Left lung (tissue), 10 donors: ENCODE results near the gene PIK3R5. TPM values are rescaled to one million over a fixed set of nuclear protein-coding genes. Genes with fewer than 3 reads are reported as not detected.

Experiments
- ATAC-seq: fragments of 200-7000 bp; cut with Tn5 transposase; one replicate; pipeline ENCODE4 v1.9.1; 2020; ENCODE audit warnings: moderate library complexity
- DNase-seq, 4 donors: peaks; one replicate each; pipeline ENCODE4 v3.0.0-alpha.2; 2013 to 2020
- H3K27ac ChIP-seq, 2 donors: fragments of 200-600 bp; sonication (generic) in 1 of 2; one replicate each; pipeline versions ENCODE4 v1.5.0 to v1.8.0; 2020 to 2021
- H3K27me3 ChIP-seq, 2 donors: fragments of 200-600 bp; sonication (generic) in 1 of 2; one replicate each; pipeline versions ENCODE4 v1.5.0 to v1.8.0; 2020 to 2021
- H3K36me3 ChIP-seq, 2 donors: fragments of 200-600 bp; sonication (generic) in 1 of 2; one replicate each; pipeline versions ENCODE4 v1.5.0 to v1.8.0; 2020 to 2021
- H3K4me1 ChIP-seq, 2 donors: fragments of 200-600 bp; one replicate each; pipeline ENCODE4 v1.8.0; 2021
- H3K4me3 ChIP-seq, 2 donors: fragments of 200-600 bp; sonication (generic) in 1 of 2; one replicate each; pipeline versions ENCODE4 v1.5.0 to v1.8.0; 2020 to 2021; ENCODE audit warnings: mild to moderate bottlenecking in 1 of 2
- H3K9me3 ChIP-seq, 2 donors: fragments of 200-600 bp; sonication (generic) in 1 of 2; one replicate each; pipeline versions ENCODE4 v1.5.0 to v1.8.0; 2020 to 2021
- CTCF ChIP-seq, 2 donors: fragments of 200-600 bp; sonication (generic) in 1 of 2; IDR thresholded peaks; one replicate each; pipeline versions ENCODE4 v1.5.0 to v1.8.0; 2021; ENCODE audit warnings: antibody characterized with exemption in 2 of 2
- intact Hi-C, 2 donors: fragments of 100-400 bp; cut with DNase I; formaldehyde crosslinking; loops; one replicate each; pipeline versions ENCODE4 v1.11.2 to v1.14.2; 2022
- polyA plus RNA-seq, 6 donors: library from polyadenylated mRNA; unstranded; fragments of 120-200 nt; gene quantifications; one replicate each; pipeline ENCODE4 v1.2.1, GENCODE V29; 2013; ENCODE audit not compliant: insufficient read length in 6 of 6
- total RNA-seq, 2 donors: library from RNA; stranded (reverse); fragmentation: NEBNext Ultra II Directional; extraction: Animal tissue kit (Norgen Biotek cat#: 25700); gene quantifications; one replicate each; pipeline ENCODE4 v1.2.1, GENCODE V29; 2021
- donor health status: DM: no; HTN: yes; CAD: no.
- donor health status: DM: no; HTN: no; CAD: no.

Gene PIK3R5
- total and polyA plus RNA-seq, 8 donors: 1.1 to 84.8 (median 2.0) TPM

- peaks cover 0 to 17% of the 10 kb centered on the region in 2 donors for H3K9me3 ChIP-seq
- no peaks in the 10 kb centered on the region for H3K36me3 ChIP-seq
- H3K4me1 ChIP-seq: peaks cover 0 to 58% of the 10 kb centered on the region in 2 donors
- no peak for TF ChIP-seq CTCF (IDR thresholded peaks at IDR 0.05)
- DNase-seq (no peak), ATAC-seq (peak; percentile 68)
- H3K27me3 ChIP-seq: peaks cover 0 to 10% of the 10 kb centered on the region in 2 donors
- no peak overlapping the region for H3K4me3 ChIP-seq
- intact Hi-C loops: no loop called here
- peak overlapping the region; percentile 75 to 94 for H3K27ac ChIP-seq
These were observed 42.6 kb downstream of the PIK3R5 start for GRCh38 chr17:8922928-8923327.

- DNase-seq: no peak
- Histone ChIP-seq H3K9me3 (peaks cover 0 to 13% of the 10 kb centered on the region in 2 donors), H3K27ac (peak overlapping the region; percentile 75 to 94), H3K4me1 (peaks cover 0 to 56% of the 10 kb centered on the region in 2 donors), H3K27me3 (peaks cover 0 to 10% of the 10 kb centered on the region in 2 donors), H3K36me3 (no peaks in the 10 kb centered on the region), H3K4me3 (no peak overlapping the region)
- intact Hi-C loops: no loop called here
- peak; percentile 78 for ATAC-seq
- no peak for TF ChIP-seq CTCF (IDR thresholded peaks at IDR 0.05)
These were observed 43.1 kb downstream of the PIK3R5 start for GRCh38 chr17:8922451-8922850.

GRCh38 chr17:8921147-8921546, 44.4 kb downstream of the PIK3R5 start:
- DNase-seq: no peak
- Histone ChIP-seq H3K36me3 (no peaks in the 10 kb centered on the region), H3K9me3 (peaks cover 0 to 7% of the 10 kb centered on the region in 2 donors), H3K4me1 (peaks cover 0 to 57% of the 10 kb centered on the region in 2 donors), H3K4me3 (no peak overlapping the region), H3K27ac (no peak overlapping the region), H3K27me3 (peaks cover 0 to 10% of the 10 kb centered on the region in 2 donors)
- no peak for ATAC-seq
- intact Hi-C loops: no loop called here
- TF ChIP-seq CTCF (IDR thresholded peaks at IDR 0.05): no peak

- DNase-seq: no peak
- ATAC-seq: no peak
- Histone ChIP-seq H3K27ac (peak overlapping the region in 1 of 2 donors; percentile 51), H3K4me3 (no peak overlapping the region), H3K27me3 (peaks cover 0 to 20% of the 10 kb centered on the region in 2 donors), H3K36me3 (no peaks in the 10 kb centered on the region), H3K9me3 (peaks cover 0 to 7% of the 10 kb centered on the region in 2 donors), H3K4me1 (peaks cover 0 to 68% of the 10 kb centered on the region in 2 donors)
- intact Hi-C loops: no loop called here
- no peak for TF ChIP-seq CTCF (IDR thresholded peaks at IDR 0.05)
These were observed 46.6 kb downstream of the PIK3R5 start for GRCh38 chr17:8918807-8919465.

- ATAC-seq: peak; percentile 66
These were observed 49.0 kb downstream of the PIK3R5 start for GRCh38 chr17:8916466-8916865.

More at GRCh38 chr17:8916466-8916865, 49.0 kb downstream of the PIK3R5 start:
- intact Hi-C loops: no loop called here
- Histone ChIP-seq H3K4me1 (peaks cover 0 to 70% of the 10 kb centered on the region in 2 donors), H3K27me3 (peaks cover 0 to 32% of the 10 kb centered on the region in 2 donors), H3K27ac (peak overlapping the region; percentile 72 to 89), H3K4me3 (peak overlapping the region in 1 of 2 donors; percentile 19), H3K36me3 (peaks cover 0 to 15% of the 10 kb centered on the region in 2 donors), H3K9me3 (peaks cover 0 to 7% of the 10 kb centered on the region in 2 donors)
- peak in 1 of 4 donors; percentile 57 for DNase-seq
- no peak for TF ChIP-seq CTCF (IDR thresholded peaks at IDR 0.05)
